ENCODE results near the gene TAGLN3. TPM values are rescaled to one million over a fixed set of nuclear protein-coding genes. Genes with fewer than 3 reads are reported as not detected.

Gene TAGLN3
- total RNA-seq, 2 donors from 2014 or later = 3.2 TPM; not detected in 1

DNA sequence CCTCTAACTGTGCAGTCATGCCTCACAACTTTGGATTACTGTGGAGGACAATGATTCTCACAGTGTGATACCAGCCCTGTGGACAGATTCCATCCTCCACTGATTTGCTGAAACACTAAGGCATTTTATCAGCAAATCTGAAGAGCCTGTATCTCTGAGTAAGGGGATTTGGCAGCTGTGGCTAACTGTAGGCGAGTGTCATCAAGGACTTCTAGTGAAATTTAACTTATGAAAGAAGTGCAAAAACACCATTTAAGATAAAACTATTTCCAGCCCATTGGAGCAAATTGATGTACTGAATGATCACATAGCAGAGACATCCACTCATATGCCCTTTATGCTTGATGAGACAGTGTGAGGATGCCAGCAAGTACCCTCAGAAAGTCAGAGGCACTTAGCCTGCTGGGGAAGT, 22.0 kb downstream of the TAGLN3 start:
- no peak for DNase-seq (ENCODE audit: low spot score)

DNA sequence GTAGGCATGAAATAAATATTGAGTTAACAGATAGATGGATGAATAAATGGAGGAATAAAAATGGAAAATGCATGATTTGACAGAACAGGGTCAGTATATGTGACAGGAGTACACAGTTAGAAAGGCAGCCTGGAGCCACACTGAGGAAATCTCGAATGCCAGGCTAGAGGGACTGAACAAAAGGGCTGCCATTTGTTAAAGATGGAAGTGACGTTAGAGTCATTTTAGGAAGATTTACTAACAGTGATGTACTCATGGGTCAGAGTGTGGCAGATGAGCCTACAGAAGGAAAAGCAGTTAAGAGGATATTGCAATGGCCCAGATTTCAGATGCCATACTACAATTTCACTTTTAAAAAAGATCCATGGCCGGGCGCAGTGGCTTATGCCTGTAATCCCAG, 28.4 kb downstream of the TAGLN3 start:
- 96% methylated on average over 4 of the region's 4 CpGs for WGBS
- Histone ChIP-seq H3K4me3 (no peak overlapping the region), H3K36me3 (no peaks in the 10 kb centered on the region), H3K9me3 (no peaks in the 10 kb centered on the region), H3K27ac (no peak overlapping the region), H3K4me1 (replicated peaks) (no peaks in the 10 kb centered on the region), H3K27me3 (replicated peaks; ENCODE audit: insufficient read depth) (no peaks in the 10 kb centered on the region)
- DNase-seq (ENCODE audit: low spot score) = no peak
- TF ChIP-seq POLR2A (IDR thresholded peaks at IDR 0.05) (no peak), POLR2AphosphoS5 (IDR thresholded peaks at IDR 0.05) (no peak)
- TF ChIP-seq, protein P1, sequence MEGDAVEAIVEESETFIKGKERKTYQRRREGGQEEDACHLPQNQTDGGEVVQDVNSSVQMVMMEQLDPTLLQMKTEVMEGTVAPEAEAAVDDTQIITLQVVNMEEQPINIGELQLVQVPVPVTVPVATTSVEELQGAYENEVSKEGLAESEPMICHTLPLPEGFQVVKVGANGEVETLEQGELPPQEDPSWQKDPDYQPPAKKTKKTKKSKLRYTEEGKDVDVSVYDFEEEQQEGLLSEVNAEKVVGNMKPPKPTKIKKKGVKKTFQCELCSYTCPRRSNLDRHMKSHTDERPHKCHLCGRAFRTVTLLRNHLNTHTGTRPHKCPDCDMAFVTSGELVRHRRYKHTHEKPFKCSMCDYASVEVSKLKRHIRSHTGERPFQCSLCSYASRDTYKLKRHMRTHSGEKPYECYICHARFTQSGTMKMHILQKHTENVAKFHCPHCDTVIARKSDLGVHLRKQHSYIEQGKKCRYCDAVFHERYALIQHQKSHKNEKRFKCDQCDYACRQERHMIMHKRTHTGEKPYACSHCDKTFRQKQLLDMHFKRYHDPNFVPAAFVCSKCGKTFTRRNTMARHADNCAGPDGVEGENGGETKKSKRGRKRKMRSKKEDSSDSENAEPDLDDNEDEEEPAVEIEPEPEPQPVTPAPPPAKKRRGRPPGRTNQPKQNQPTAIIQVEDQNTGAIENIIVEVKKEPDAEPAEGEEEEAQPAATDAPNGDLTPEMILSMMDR (IDR thresholded peaks at IDR 0.05) = no peak
- intact Hi-C loops (cut with DNase I) = no loop called here

More for the DNA sequence above, 22.0 kb downstream of the TAGLN3 start:
- 88% methylated on average over 1 of the region's 1 CpG for WGBS
- Histone ChIP-seq H3K27ac (no peak overlapping the region), H3K9me3 (no peaks in the 10 kb centered on the region), H3K36me3 (no peaks in the 10 kb centered on the region), H3K4me1 (replicated peaks) (no peaks in the 10 kb centered on the region), H3K4me3 (no peak overlapping the region), H3K27me3 (replicated peaks; ENCODE audit: insufficient read depth) (no peaks in the 10 kb centered on the region)
- intact Hi-C loops (cut with DNase I) = no loop called here
- TF ChIP-seq, protein P1 (IDR thresholded peaks at IDR 0.05) = no peak
- TF ChIP-seq POLR2AphosphoS5 (IDR thresholded peaks at IDR 0.05) (no peak), POLR2A (IDR thresholded peaks at IDR 0.05) (no peak)

DNA sequence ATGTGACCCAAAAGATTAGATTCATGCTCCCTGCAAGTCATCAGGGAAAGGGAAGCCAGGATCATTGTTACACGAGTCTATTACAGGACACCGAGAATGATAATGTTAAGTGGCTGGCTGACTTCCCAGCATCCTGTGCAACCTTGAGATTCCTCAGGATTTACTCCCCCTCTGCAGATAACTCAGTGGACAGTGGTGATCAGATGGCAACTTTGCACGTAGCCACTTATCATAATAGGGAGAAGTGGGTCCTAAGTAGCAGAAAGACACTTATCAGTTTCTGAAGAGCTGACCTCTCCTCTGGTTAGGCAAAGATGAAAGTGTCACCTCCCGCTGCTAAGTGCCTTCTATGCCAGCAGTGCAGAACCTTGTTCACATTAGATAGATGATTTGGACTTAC, 29.1 kb downstream of the TAGLN3 start:
- H3K4me3 ChIP-seq = no peak overlapping the region
- WGBS = 72% methylated on average over 4 of the region's 4 CpGs
- no peak overlapping the region for H3K27ac ChIP-seq
- DNase-seq (ENCODE audit: low spot score) = no peak
- H3K9me3 ChIP-seq = no peaks in the 10 kb centered on the region
- intact Hi-C loops (cut with DNase I) = no loop called here
- no peaks in the 10 kb centered on the region for H3K36me3 ChIP-seq
- H3K4me1 ChIP-seq (replicated peaks) = no peaks in the 10 kb centered on the region
- no peaks in the 10 kb centered on the region for H3K27me3 ChIP-seq (replicated peaks; ENCODE audit: insufficient read depth)
- no peak for TF ChIP-seq POLR2AphosphoS5 (IDR thresholded peaks at IDR 0.05)
- TF ChIP-seq, protein P1 (IDR thresholded peaks at IDR 0.05) = no peak
- no peak for TF ChIP-seq POLR2A (IDR thresholded peaks at IDR 0.05)

DNA sequence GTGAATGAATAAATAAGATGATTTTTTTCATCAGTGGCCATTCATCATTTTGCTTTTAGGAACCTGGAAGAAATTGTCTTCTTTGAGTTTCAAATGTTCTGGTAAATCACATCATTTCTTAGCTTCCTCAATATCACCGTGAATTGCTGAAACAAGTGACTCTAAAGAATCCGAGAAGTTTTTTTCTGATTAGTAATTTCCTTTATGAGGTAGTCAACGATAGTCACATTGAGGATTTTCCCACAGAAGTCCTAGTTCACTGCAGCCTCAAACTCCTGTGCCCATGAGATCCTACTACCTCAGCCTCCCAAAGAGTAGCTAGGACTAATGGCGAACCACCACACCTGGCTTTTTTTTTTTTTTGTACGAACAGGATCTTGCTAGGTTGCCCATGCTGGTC, 32.2 kb downstream of the TAGLN3 start:
- TF ChIP-seq, protein P1 (IDR thresholded peaks at IDR 0.05) = no peak
- no peak for TF ChIP-seq POLR2A (IDR thresholded peaks at IDR 0.05)
- no peak for TF ChIP-seq POLR2AphosphoS5 (IDR thresholded peaks at IDR 0.05)
- DNase-seq (ENCODE audit: low spot score) = no peak
- no peaks in the 10 kb centered on the region for H3K36me3 ChIP-seq
- WGBS = 95% methylated on average over 5 of the region's 5 CpGs
- no peaks in the 10 kb centered on the region for H3K27me3 ChIP-seq (replicated peaks; ENCODE audit: insufficient read depth)
- intact Hi-C loops (cut with DNase I) = no loop called here
- no peaks in the 10 kb centered on the region for H3K9me3 ChIP-seq
- H3K4me1 ChIP-seq (replicated peaks) = no peaks in the 10 kb centered on the region
- no peak overlapping the region for H3K4me3 ChIP-seq
- no peak overlapping the region for H3K27ac ChIP-seq

DNA sequence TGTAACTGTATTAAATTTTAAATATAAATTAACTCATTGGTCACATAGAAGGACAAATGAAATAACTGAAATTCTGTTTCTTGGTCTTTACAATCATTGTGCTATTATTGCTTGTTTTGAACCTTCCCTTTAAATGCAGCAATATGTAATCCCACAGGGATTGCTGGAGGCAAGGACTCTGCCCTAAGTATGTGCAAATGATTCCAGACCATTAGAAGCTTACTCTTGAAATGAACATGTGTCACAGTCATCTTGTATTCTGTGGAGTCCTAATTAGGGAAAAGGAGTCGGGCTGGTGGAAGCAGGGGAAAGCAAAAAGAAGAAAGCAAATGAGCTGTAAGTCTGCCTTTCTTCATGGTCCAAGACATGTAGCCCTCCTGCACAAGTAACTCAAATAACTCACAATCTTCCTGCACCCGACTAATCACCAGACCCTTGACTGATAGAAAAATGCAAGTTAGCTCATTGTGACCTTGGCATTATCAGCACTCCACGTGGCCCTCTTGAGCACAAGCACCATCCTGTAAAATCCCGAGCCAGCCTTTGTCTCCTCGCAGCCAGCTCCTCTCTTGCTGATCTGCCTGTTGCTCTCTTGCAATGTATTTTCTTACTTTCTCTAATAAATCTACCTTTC, 33.5 kb downstream of the TAGLN3 start:
- H3K36me3 ChIP-seq = no peaks in the 10 kb centered on the region
- no peak overlapping the region for H3K27ac ChIP-seq
- 68% methylated on average over 5 of the region's 5 CpGs for WGBS
- H3K4me1 ChIP-seq (replicated peaks) = no peaks in the 10 kb centered on the region
- DNase-seq (ENCODE audit: low spot score) = no peak
- H3K4me3 ChIP-seq = no peak overlapping the region
- intact Hi-C loops (cut with DNase I) = no loop called here
- no peaks in the 10 kb centered on the region for H3K9me3 ChIP-seq
- TF ChIP-seq POLR2AphosphoS5 (IDR thresholded peaks at IDR 0.05) = no peak
- TF ChIP-seq, protein P1 (IDR thresholded peaks at IDR 0.05) = no peak
- TF ChIP-seq POLR2A (IDR thresholded peaks at IDR 0.05) = no peak
- H3K27me3 ChIP-seq (replicated peaks; ENCODE audit: insufficient read depth) = no peaks in the 10 kb centered on the region
